ENCODE results near the gene TNIK.
A peak's percentile ranks its signal among the peaks of the same experiment; 100 is the strongest.
"Not testable (repeated sequence)": the region's sequence is repeated elsewhere in the genome, so short reads cannot be mapped to it uniquely, and the experiment has no call there.

TNIK gene

DNA sequence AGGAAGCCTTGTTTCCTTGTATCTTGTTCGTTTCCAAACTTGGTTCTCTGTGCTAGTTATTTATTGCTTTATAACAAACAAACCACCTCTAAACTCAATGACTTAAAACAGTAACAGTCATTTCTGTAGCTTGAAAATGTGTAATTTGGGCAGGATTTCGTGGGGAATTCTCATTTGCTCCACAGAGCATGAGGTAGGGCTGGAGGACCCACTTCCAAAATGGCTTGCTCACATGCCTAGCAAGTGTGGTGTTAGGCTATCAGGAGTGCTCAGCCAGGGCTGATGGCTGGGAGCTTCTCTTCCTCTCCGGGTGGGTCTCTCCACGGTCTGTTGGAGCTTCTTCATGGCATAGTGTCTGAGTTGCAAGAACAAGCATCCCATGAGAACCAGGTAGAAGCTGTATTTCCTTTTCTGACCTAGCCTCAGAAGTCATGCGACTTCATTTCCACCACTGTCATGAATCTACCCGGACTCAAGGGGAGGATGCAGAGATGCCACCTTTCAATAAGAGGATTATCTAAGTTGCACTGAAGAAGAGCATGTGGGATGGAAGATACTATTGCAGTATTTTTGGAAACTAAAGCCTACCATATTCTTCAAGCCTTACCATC, 8.2 kb upstream of the TNIK start:
- DNase-seq, result no peak

DNA sequence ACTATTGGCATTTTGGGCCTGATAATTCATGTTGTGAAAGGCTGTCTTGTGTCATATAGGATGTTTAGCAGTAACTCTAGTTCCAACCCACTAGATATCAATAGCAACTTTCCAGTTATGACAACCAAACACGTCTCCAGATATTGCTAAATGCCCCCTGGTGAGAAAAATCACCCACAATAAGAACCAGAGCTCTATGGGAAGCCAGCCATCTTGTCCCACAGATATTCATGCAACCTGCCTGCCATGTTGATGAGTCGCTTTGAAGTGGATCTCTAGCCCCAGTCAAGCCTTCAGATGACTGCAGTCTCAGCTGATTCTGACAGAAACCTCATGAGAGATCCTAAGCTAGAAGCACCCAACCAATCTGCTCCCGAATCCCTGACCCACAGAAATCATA, 5.6 kb upstream of the TNIK start:
- no peak for DNase-seq

- no peak for DNase-seq
Measured at GRCh38 chr3:171464462-171464861, 4.3 kb upstream of the TNIK start.

DNA sequence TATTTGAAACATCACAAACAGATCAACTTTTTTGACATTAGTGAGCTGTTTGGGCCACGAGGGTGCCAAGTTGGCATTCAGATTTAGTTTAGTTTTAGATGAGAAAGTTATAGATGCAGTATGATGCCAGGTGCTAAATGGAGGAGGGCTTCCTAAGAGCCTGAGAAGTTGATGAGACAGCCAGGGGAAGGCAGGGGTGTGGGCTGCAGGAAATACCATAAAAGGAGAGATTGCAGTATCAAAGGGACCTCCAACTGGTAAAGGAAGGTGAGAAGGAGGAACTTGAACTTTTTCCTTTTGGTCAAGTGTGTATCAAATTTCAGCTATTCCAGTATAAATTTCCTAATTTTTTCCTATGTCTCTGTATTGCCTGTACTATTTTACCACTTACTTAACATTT, 2.0 kb upstream of the TNIK start:
- peak; percentile 51 for DNase-seq

- DNase-seq, result no peak
Measured at GRCh38 chr3:171461525-171461917, 1.3 kb upstream of the TNIK start.

DNA sequence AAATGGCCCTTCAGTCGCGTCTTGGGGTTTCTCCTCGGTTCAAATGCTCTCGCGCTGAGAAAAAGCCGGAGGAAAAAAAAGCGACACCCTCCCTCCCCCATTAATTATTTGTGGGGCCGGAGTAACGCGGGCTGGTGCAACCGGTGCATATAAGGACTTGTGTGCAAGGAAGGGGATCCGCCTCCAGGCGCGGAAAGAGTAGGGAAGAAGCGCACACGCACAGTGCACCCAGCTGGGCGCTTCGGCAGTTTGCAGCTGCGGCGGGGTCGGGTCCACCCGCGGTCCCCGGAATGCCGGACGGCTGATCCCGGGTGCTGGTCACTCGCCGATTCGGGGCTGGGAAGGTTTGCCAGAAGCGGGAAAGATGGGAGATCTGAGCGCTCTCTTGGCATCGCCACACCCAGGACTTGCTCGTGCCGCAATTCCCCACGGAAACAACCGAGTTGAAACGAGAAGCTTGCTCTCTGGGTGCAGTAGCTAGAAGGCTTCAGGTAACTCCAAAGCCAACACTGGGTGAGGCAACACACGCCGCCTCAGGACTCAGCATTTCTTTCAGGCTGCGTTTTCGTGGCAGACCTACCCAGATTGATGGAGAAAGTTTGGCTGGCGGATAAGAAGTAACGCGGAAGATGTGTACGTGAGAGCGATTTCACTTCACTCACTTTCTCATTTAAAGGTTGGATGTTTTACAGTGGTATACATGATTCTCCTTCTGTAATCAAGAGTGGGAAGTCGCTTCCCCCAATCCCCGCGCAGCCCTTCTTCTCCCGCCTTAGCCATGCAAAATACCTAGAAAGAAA, 720 bp upstream of the TNIK start:
- DNase-seq, result peak; percentile 57

GRCh38 chr3:171459137-171459941, 866 bp downstream of the TNIK start:
- DNase-seq, result peak; percentile 61

GRCh38 chr3:171458864-171459136, 1.4 kb downstream of the TNIK start:
- DNase-seq, result no peak

DNA sequence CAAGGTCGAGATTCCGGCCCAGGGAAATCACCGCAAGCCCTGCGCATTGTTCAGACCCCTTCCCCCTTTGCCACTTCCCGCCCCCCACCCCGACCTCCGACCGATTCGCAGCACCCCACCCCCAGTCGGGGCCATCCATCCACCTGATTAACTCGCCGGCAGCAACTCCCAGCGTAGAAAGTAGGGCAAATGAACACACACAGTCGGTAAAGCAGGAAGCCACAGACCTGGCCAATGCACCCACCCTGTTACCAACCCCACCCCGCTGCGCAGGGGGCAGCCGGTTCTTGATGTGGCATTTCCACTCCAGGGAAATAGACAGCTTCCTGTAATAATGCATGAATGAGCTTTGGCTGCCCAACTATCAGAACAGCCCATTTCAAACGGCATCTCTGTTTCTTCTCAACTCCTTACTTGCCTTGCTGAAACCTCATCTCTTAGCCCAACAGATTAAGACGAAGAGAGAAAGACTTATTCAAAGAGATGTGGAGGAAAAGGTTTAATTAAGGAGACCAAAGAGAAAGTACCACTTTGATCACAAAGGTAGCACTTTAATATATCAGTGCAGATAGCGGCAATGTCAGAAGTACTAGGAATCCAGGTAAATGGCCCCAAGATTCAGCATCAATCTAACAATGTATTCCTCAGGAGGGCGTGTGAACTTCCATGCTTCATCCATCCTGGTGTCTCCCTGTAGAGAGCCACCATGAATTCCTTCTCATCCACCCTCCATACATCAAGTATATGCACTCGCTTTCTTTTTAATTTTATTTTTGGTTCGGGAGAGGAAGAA, 1.9 kb downstream of the TNIK start:
- DNase-seq, result peak; percentile 70

DNA sequence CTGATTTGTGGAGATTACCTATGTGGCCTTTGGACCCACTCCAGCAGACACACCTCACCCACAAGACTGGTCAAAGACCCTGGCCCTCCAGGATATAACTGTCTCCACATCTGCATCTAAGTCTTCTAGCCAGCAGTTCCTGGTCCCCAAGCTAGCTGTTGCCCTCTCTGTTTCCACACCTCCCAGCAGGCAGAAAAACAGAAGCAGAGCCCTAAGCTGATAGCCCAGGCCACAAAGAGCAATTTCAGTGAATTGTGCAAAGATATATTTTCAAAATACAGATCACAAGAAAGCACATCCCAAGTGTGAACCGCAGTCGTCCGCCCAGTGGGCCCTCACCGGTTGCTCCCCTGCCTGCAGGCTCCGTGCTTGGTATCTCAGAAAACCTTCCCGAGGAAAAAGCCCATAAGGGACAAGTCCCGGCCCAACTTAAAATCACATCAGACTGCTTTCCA, 2.6 kb downstream of the TNIK start:
- peak; percentile 6 for DNase-seq

DNA sequence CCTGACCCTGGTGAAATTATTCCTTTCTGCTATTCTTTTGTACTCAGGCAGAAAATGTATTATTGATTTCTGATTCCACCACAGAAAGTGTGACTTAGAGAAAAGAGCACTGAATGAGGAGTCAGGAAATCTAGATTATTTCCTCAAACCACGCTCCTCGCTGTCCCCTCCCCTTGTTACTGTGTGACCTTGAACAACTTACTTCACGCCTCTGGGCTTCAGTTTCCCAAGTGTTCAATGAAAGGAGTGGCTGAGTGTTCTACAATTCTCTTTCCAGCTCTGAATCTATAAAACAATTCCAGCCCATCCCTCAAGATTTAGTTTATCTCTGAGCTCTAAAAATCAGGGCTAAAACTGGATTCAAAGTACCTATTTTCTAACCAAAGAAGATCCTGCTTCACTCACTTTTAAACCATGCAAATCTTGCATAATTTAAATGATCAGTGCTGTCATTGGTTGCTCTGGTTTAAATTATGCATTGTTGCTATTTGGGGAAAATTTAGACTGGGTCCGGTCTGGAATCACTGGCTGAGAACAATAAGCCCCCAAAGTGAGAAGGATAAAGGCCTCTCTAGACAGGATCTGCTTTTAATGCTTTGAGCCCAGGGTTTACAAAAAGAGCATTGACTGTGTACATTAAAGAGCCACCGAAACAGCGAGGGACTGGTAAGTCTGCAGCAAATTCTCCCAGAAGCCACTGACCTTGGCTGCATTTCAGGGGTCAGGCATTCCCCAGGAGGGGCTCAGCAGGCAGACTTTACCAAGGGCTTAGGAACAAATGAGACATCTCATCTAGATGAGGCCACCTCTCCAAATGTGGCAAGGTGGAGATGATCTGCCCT, 3.2 kb downstream of the TNIK start:
- DNase-seq, result no peak

- DNase-seq, result no peak
Measured at GRCh38 chr3:171455603-171456550, 4.3 kb downstream of the TNIK start.

- no peak for DNase-seq
Measured at GRCh38 chr3:171454041-171454440, 6.2 kb downstream of the TNIK start.

GRCh38 chr3:171453180-171453886, 6.9 kb downstream of the TNIK start:
- no peak for DNase-seq

DNA sequence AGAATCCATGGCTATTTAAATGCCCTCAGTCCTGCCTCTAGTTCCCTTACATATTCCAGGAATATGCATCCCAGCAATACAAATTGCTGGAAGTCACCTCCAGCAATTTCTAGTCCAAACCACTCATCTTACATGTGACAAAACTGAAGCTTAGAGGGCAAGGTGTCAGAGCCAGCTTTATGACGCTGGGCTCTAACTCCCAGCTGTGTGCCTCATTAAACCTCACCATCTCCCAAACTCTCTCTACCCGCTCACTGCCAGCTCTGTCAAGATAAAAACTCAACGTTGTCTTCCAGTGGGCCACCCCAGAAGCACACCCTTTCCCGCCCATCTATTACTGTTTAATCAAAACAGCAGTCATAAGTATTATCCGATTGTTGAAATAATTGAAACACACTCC, 7.9 kb downstream of the TNIK start:
- no peak for DNase-seq

- DNase-seq, result no peak
Measured at GRCh38 chr3:171451915-171452314, 8.3 kb downstream of the TNIK start.

- not testable (repeated sequence) for DNase-seq
Measured at GRCh38 chr3:171447579-171447891, 12.7 kb downstream of the TNIK start.

- no peak for DNase-seq
Measured at GRCh38 chr3:171446801-171447578, 13.2 kb downstream of the TNIK start.

DNA sequence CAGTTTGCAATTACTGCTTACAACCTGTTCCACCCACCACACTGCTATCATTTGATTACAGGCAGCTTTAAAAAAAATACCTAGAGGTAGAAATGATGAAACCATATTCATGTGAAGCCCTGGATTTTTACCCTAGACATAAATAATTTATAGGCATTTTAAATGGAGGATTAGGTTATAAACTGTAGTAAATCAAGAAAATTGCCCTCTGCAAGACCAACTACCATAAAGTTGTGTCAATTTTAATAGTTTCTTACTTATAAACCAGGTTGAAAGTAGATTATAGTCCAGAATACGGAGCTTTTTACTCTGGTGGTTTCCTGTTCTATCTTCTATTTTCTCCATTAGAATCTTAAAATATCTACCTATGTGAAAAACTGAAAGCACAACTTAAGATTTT, 13.9 kb downstream of the TNIK start:
- no peak for DNase-seq
